T-helper 1 cell treated with Interleukin-12 subunit alpha and Interleukin-12 subunit beta and Interleukin-4 antibody, amounts not matched to agents 30 ng/mL and 1 ng/mL, for 36 hours (primary cell): ENCODE results near the gene FRS3. TPM values are rescaled to one million over a fixed set of nuclear protein-coding genes. Genes with fewer than 3 reads are reported as not detected.

Experiments used
- intact Hi-C: fragments of 100-400 bp; cut with micrococcal nuclease; formaldehyde crosslinking; loops from one replicate; pipeline ENCODE4 v1.15.1; 2024
- total RNA-seq: library from RNA; stranded (reverse); gene quantifications from 2 replicates; pipeline ENCODE4 v1.2.3, GENCODE V29; 2022

Gene FRS3
- total RNA-seq, 1 donor from 2014 or later, result 5.3 TPM

DNA sequence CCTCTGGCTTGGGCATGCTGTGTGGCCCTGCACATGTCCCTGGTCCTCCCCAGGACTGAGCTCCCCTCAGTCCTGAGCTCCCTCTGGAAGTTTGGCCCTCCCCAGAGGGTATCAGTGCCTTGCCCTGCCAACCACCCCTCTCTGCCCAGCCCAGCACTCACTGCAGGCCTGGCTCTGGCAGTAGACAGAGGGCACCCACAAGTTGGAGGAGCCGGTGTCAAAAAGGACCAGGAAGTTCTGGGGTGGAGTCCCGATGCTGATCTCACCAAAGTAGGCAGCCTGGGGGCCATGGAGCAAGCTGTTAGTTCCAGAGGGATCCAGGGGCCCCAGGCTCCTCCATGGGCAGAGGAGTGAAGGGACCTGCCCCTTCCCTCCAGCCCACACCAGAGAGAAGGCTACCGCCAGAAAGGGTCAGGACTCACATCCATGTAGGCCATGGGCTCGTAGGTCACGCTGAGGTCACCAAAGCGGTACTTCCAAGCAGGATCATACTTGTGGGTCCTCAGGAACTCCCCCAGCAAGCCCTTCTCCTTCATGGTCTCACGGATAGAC is 35.4 kb downstream of the FRS3 start:
- intact Hi-C loops, result no loop called here

DNA sequence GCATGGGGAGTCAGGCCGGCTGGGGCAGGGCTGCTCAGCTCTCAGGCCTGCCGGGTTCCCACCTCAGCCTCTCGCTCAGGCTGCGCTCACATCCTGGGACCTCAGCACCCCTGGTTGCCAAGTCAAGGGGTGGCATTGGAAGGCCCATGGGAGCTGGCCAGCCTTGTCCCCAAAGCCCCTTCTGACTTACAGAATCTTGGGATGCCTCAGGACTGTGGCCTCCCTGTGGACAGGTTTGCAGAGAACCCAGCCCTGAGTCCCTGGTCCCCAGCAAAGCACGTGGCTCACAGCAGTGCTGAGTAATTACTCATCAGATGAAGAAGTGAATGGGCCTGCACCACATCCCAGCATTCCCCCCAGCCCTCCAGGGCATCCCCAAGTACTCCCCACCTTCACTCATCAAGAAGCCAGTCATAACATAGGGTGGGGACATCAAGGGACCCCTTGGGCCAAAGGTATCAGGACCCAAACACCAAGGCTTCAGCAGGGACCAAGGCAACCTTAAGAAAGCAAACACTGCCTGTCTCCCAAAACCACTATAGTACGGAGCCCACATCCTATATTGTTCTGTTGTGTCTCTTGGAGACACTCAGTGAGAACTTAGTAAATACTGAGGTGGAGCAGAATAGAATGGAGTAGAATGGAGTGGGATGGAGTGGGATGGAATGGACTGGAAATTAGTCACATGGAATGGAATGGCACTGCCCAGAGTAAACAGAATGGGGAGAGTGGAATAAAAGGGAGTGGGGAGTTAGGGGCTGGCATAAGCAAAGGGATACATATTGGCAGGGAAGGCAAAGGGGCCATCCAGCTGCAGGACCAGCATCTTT is 36.1 kb downstream of the FRS3 start:
- intact Hi-C loops, result no loop called here

DNA sequence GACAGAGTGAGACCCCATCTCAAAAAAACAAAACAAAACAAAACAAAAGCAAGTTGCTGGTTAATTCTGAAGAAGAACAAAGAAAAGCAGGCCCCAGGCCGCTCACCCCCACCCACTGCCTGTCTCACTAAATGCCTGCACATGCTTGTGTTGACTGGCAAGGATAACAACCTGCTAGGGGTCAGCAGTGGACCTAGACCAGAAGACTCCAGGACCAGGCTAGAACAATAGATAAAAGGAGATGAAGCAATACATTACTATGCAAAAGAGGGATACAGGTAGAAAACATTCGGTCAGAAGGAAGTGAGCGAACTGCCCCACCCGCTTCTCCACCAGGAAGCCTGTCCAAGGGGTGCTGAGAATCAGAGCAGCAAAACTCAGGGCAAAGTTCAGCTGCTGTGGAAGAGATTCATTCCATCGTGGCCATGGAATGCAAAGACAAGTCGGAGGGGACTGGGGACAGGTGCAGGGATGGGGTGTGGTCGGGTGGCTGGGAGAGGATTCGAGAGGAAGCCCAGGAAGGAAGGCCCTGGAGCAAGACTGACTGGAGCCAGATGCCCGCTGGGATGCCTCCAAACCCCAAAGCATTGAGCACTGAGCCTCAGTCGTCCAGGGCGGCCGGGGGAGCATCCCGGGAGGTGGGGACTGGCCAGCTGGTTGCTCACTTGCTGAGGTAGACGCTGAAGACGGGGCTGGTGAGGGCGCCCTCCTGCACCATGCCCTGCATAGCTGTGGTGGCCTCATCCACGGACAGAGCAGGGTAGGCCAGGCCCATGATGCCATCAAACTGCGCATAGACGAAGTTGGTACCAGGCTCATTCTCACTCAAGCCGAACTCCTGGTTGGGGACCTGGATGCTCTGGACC is 37.8 kb downstream of the FRS3 start:
- intact Hi-C loops, result no loop called here

DNA sequence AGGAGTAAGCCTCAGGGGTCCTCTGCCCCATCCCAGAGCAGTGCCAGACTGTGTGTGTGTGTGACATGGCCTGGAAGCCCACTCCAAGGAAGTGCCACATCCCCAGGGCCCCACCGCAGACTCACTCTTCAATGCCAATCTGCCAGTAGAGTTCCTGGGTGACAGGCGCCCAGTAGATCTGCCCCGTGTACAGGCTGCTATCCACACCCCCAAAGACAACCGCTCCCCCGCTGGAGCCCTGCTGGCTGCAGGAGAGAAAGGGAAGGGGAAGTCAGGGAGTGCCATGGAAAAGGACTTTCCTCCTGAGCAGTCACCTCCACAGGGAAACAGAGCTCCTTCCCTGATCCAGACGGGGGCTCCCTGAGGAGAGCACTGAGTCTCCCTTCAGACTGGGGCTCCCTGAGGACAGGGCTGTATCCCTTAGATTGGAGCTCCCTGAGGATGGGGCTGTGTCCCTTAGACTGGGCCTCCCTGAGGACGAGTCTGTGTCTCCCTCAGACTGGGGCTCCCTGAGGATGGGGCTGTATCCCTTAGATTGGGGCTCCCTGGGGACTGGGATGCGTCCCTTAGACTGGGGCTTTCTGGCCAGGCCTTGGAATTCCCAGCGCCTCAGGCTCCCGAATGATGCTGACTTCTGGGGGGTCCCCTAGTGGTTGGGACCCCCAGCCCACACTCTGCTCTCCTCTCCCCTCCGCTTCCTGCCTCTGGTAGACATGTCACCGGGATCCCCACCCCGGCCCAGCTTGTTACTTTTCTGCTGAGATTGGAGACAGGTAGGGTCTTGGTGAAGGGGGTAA is 39.1 kb downstream of the FRS3 start:
- intact Hi-C loops, result no loop called here

DNA sequence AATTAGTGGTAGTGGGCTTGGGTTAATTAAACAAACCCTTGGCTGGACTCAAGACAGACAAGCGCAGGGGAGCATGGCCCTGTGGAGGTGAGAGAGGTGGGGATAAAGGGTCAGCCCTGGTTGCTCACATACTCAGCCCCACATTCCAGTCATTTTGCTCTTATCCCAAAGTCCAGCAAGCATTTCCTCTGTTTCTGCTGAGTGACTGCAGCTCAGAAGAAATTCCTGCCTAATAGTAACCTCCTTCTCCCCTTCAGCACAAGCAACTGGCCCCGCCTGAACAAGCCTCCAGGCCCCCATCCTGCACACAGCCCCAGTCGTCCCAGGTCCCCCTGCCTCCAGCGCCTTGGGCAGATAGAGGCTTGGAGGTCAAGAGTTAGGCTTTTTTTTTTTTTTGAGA is 40.7 kb downstream of the FRS3 start:
- intact Hi-C loops, result loop anchor here (10.0 kb wide), 1 partner anchor 716 kb away; the partner anchor contains the start of gene TRERF1

DNA sequence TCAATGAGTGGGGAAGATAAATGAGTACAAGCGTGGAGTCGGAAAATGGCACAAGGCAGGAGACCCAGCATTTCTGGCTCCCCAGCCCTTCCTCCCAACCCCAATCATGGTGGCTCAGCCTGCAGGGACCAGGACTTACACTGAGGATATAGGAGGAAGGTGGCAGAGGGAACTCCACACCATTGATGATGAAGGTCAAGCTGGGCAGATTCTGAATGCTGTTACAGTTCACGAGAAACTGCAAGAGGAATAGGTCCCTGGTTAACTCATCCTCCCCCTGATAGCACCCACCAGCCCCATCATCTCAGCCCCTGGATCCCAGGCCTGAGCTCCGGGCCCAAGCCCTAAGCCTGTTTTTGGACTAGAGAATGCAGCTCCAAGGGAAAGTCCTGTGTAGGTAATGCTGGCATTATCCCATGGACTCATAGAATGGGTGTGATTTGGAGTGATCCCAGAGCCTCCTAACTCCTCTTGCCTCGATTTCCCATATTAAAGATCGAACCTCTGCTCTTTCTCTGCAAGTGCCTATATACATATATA is 42.0 kb downstream of the FRS3 start:
- intact Hi-C loops, result loop anchor here (10.0 kb wide), 1 partner anchor 717 kb away; the partner anchor contains the start of gene TRERF1

DNA sequence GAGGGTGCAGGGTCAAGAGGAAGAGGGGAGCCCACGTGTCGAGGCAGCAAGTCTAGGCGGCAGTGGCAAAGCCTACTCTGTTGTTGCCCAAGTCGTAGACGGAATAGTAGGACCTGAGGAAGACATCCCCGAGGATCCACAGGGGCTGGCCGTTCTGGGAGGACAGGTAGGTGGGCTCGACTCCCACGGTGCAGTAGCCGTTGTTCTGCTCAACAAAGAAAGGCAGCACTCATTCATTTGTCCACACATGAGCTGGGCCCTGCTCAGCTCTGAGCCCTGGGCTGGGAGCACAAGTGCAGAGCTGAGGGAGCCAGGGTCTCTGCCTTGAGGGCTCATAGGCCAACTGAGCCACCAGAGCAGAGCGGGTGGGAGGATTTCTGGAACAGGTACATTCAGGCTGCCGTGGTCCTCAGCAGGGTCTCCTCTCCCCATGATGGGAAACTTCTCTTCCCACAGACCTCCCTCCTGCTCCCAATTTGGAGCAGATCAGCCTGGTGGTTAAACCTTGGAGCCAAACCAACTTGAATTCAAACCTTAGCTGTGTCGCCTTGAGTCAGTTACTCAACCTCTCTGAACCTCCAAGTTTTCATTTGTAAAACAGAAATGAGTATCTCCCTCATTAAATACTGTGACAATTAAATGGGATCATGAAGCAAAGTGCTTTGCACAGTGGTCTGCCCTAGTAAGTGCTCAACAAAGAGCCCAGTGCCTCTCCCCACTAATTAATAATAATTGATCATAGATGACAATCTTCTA is 42.7 kb downstream of the FRS3 start:
- intact Hi-C loops, result loop anchor here (10.0 kb wide), 1 partner anchor 718 kb away; the partner anchor contains the start of gene TRERF1

DNA sequence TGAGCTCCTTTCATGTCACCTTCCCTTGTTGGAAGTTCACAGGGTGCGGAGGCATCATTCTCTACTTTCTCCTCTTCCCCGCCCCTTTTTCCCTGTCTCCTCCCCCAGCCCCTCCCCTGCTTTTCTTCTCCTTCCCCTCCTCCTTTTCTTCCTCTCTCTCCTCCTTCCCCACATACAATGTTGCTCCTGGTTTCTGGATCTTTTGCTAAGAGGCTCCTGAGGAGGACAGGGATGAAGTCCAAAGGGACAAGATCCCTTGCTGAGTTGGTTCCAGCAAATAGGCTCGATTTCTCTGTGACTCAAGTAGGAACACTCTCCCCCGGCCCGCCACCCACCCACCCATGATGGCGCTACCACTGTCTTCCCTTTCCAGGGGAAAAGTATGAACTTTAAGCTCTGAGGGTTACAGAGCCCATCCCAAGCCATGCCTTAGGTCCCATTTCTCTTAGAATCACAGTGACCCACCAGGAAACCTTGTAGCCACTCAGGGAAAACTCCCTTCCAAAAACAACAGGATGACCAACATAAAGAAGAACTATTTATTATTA is 43.4 kb downstream of the FRS3 start:
- intact Hi-C loops, result loop anchor here (10.0 kb wide), 1 partner anchor 719 kb away; the partner anchor contains the start of gene TRERF1

DNA sequence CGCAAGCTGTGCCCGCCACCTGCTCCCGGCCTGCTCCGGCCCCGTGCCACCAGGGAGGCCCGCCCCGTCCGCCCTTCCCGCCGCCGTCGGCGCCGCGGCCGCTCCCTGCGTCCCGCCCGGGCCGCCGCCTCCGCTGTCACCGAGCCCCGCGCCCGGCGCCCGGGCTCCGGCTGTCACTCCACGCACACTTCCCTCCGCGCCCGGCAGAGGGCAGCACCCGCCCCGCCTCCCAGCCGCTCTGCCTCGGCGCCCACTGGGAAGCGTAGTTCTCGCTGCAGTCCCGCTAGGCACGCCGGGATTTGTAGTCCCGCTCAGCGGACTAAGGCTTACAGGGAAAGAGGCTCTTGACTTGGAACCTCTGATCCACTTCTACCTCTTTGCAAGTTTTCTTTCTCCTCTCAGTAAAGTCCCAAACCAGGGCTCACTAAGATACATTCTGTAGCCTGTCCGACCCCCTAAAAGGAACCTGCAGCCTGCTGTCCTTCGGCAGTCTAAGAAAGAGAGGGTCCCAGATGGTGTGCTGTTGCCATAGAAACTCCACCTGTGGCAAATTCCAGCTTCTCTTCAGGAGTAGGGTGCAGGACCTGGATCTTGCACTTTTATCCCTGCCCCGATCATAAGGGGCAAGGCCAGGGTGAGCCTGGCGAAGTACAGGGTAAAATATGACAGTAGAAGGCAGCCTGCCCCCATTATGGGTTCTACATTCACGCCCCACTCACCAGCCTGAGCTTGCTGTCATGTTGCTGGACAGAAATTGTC is 44.1 kb downstream of the FRS3 start, which contains the start of gene TFEB:
Gene TFEB (minus strand): TSS at position 182 of the 759 bp plus-strand sequence. CDS start 44,395 bp downstream, outside the sequence.
- intact Hi-C loops, result loop anchor here (1.0 to 10.0 kb wide), 16 partner anchors 28 to 1324 kb away; partner anchors contain the start of genes BYSL, CCND3, FOXP4 and KLC4

DNA sequence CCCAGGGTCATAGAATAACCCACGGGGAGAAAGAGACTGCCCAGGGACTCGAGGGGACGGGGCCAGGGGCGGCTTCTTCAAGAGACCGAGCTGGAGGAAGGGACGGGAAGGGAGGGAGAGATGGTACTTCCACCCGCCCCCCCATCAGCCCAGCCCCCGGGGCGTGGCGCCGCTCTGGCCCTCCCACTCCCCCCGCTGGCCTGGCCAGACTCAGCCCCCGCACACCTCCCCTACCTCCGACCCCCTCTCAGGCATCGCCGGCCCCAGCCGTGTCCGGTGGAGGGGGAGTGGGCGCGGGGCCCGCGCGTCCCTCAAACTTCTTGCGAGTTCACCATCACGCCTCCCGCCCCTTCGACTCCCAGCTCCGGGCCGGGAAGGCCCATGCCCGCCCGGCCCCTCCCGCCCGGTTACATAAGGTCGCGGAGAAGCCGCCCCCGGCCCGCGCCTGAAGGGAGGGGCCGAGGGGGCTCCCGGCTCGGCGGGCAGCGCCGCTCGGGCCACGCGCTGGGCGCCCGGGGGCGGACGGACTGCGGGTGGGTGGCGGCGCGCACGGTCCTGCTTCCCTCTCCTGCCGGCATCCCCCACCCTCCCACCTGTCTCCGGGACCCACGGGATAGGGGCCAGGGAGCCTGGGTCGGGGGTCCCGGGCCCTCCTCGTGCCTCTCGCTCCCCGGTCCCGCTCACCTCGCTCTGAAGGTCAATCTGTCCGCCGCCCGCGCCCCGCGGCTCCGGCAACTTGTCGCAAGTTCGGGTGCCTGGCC is 44.9 kb downstream of the FRS3 start:
- intact Hi-C loops, result loop anchor here (1.0 to 10.0 kb wide), 17 partner anchors 28 to 1324 kb away; partner anchors contain the start of genes BYSL, CCND3, FOXP4 and KLC4

DNA sequence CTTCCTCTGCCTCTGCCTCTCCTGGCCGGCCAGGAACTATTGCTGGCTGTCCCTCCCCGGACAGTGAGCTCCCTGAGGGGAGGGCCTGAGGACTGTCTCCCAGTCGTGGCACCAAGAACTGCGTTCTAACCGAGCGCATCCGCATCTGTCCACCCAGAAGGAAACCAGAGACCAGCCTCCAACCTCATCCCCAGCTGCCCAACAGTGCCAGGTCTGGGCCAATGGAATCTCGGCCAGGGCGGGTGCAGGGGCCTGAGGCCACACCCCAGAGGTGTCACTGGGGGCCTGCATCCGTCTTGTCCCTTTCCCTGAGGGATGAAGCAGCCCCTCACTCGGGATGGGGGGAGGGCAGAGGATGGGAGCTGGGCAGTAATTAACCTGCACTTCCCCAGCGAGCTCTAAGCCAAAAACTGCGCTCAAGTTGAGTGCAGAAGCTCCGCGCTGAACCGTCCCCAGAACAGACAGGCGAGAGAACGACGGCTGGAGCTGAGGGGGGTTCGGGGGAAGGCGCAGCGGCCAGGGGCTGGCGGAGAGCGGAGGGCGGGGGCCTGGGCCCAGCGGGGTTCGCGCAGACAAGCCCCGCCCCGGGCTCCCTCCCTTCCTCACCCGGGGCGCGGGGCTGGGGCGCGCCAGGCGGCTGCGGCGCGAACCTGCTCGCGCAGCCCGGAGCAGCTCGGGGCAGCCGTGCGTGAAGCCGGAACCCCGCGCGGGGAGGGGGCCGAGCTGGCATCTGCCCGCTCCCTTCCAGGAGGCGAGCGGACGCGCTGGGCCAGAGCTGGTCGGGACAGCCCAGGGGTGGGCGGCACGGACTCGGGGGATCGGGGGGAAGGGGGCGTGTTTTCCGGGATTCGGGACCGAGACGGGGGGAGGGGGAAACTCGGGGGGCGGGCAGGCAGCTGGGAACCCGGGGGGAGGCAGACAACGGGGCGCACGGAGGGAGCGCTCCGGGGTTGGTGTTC is 45.7 kb downstream of the FRS3 start:
- intact Hi-C loops, result loop anchor here (2.0 to 10.0 kb wide), 3 partner anchors 202 to 721 kb away; partner anchors contain the start of genes CCND3 and TRERF1

DNA sequence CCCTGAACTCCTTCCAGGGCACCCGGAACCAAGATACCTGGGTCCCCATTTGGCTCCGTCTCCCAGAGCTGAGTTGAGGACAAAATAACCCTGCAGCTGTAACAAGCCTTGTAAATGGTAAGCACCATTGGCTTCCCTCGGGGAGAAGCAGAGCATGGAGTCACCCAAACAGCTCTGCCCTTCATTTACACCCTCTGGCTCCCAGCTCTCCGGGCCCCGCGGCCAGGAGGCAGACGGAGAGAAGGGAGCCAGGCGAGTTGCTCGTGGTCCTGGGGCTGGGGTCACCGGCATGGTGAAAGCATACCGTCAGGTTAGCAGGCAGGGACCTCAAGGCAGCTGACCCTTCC is 46.4 kb downstream of the FRS3 start:
- intact Hi-C loops, result loop anchor here (5.0 to 10.0 kb wide), 2 partner anchors 201 to 721 kb away; partner anchors contain the start of gene TRERF1

DNA sequence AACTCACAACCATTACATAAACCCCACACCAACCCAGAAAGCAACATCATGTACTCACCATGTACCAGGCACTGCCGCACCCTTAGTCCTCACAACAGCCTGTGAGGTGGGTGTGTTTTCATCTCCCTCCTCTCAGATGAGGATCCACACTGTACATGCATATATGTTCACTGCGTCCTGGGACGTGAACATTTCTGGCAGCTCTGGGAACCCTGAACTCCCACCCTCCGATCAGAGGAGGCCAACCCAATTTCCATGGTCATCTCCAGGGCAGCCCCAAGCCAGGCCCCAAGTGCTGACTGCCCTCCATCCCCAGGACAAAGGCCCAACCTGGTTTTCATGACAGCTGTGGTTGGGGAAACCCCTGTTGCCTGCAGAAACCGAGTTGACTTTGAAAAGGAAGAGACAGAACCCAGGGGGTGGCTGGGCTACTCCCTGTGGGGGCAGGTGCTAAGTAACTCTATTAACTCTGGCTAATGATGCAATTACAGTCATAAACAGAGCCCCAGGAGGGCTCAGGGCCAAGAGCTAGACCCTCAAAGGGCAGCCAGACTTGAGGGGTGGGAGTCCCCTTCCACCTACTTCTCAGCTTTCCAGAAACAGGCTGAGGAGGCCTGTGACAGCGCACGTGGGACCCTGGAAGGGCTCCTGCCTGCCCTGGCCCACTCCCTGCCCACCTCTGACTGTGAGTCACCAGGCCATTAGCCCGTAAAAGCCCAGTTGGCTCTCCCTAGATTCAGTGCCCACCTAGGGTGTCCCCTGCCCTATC is 46.9 kb downstream of the FRS3 start:
- intact Hi-C loops, result loop anchor here (5.0 to 10.0 kb wide), 2 partner anchors 200 to 722 kb away; partner anchors contain the start of gene TRERF1

DNA sequence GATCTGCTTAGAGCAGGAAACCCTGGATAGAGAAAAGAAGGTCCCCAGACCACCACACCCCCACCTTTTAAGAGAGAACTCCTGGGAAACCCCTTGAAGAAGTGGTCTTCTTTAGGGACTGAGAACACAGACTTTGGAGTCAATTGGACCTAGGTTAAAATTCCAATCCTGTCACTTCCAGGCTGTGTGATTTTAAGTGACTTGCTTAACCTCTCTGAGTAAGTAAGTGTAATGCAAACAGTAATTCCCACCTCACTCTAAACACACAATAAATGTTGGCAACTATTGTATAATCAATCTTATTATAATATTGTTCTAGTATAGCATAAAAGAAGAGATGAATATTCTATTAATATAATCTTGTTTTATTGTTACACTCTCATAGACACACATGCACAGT is 47.6 kb downstream of the FRS3 start:
- intact Hi-C loops, result loop anchor here (5.0 to 10.0 kb wide), 2 partner anchors 200 to 723 kb away; partner anchors contain the start of gene TRERF1

DNA sequence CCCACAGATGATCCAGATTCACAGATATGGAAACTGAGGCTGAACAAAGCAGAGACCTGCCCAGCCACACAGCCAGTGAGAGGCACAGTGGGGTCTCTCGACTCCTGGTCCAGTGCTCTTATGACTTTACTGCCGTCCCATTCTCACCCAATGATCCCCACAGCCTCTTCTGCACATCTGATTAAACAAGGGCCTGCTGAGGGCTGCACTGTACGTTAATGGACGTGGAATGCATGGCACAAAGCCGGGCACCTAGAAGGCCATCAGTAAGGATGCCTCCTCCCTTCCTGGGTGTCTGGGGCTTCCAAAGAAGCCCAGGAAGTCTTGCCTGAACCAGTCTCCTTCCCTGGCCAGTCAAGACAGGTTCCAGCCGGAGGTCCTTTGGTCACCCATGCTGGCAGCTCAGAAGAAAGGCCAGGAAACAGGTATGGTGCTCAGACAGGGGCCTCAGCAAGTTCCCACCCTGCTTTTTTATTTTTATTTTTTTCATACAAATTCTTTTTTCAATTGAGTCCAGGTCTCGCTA is 48.1 kb downstream of the FRS3 start:
- intact Hi-C loops, result loop anchor here (5.0 to 10.0 kb wide), 2 partner anchors 199 to 723 kb away; partner anchors contain the start of gene TRERF1
